GM23248 (cell line): Measurements from ENCODE around the gene ZSCAN22.

Experiments used
- EZH2 ChIP-seq: fragments of 200-600 bp; sonication (generic); IDR thresholded peaks from 2 replicates; pipeline ENCODE4 v1.6.1; 2018; ENCODE audit warnings: antibody characterized with exemption, mild to moderate bottlenecking; ENCODE audit not compliant: insufficient read depth, poor library complexity, severe bottlenecking
- EZH2phosphoT487 ChIP-seq: fragments of 200-600 bp; sonication (generic); IDR thresholded peaks from 2 replicates; pipeline ENCODE4 v1.6.1; 2018; ENCODE audit warnings: antibody characterized with exemption, moderate library complexity, mild to moderate bottlenecking, low read depth; ENCODE audit not compliant: insufficient read depth

GRCh38 chr19:58361900-58362271, 35.1 kb downstream of the ZSCAN22 start:
- TF ChIP-seq EZH2 (no peak), EZH2phosphoT487 (no peak)
